Stimulated activated naive CD8-positive, alpha-beta T cell treated with anti-CD3 and anti-CD28 coated beads, Interleukin-15, amount 100 ng/mL, for 72 hours (primary cell): ENCODE measurements around the gene NRG4.
A peak's percentile ranks its signal among the peaks of the same experiment; 100 is the strongest.
"Not testable (repeated sequence)": the region's sequence is repeated elsewhere in the genome, so short reads cannot be mapped to it uniquely, and the experiment has no call there.

ENCODE experiments used
- ATAC-seq: fragments of 150-1000 bp; cut with Tn5 transposase; 2 replicates; pipeline ENCODE4 v1.10.0; 2021; ENCODE audit warnings: mild to moderate bottlenecking, moderate library complexity
- DNase-seq, 2 donors: peaks; one replicate each; pipeline ENCODE4 v3.0.0; 2021 to 2022
- H3K27ac Mint-ChIP-seq, 2 donors: one replicate each; pipeline ENCODE4 v1.8.0; 2022; ENCODE audit warnings: mild to moderate bottlenecking in 2 of 2, mixed read lengths in 2 of 2, moderate library complexity in 2 of 2
- H3K27me3 Mint-ChIP-seq: one replicate; pipeline ENCODE4 v1.8.0; 2022; ENCODE audit warnings: mixed read lengths
- H3K4me1 Mint-ChIP-seq: one replicate; pipeline ENCODE4 v1.8.0; 2022; ENCODE audit warnings: mild to moderate bottlenecking, mixed read lengths
- H3K4me3 Mint-ChIP-seq, 2 donors: one replicate each; pipeline ENCODE4 v1.8.0; 2022; ENCODE audit warnings: mild to moderate bottlenecking in 2 of 2, mixed read lengths in 2 of 2, moderate library complexity in 1 of 2
- H3K9me3 Mint-ChIP-seq, 2 donors: one replicate each; pipeline ENCODE4 v1.8.0; 2022; ENCODE audit warnings: mixed read lengths in 2 of 2

The NRG4 gene

DNA sequence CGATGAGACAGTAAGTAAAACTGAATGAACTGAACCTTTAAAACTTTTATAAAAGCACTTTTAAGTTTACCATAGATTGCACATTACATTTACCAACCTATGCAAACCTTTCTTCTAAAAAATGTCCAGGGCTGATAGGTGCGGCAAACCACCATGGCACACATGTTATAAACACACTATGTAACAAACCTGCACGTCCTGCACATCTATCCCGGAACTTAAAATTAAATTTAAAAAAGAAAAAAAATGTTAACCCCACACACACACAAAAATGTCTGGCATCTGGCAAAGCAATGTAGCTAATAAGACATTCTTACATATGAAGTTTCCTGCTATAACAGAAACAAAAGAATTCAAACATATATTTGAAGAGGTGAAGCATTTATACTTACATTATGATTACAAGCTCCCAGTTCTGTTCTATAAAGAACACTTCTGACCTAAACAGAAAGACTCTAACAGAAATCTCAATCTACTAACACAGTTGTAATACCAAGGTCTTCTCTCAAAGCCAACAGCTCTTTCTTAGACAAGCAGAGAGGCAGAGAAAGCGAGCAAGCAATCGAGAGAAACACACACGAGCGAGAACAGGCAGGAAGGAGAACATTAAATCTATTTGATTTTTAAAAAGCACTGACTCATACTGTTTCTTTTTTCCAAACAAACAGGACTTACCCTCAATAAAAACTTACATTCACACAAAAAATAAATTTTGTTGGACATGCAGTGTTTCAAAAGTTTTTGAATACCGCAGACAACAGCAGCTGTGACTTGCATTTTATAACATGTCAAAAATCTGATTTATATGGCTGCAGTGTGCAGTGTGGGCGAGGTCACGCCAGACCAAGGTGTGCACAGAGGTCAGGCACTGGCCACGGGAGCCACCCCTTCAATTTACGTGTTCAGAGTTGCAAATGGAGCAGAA, at the start of gene NRG4:
NRG4 (minus strand) TSS at position 798 of the 925 bp plus-strand sequence. CDS start 1,194 bp downstream, outside the sequence.
- Mint-ChIP-seq H3K4me3 (peak within 1 kb of the TSS; percentile 36 to 51), H3K9me3 (peaks cover 6 to 12% of the 10 kb centered on the region in 2 donors), H3K27ac (no peak within 1 kb of the TSS), H3K4me1 (peaks cover 7% of the 10 kb centered on the region), H3K27me3 (peaks cover 57% of the 10 kb centered on the region)
- no peak for DNase-seq
- ATAC-seq, result no peak

GRCh38 chr15:76061700-76062099, 49.5 kb upstream of the NRG4 start:
- Mint-ChIP-seq H3K9me3 (no peaks in the 10 kb centered on the region), H3K27ac (no peak overlapping the region), H3K4me3 (no peak overlapping the region), H3K27me3 (peaks cover 80% of the 10 kb centered on the region), H3K4me1 (peaks cover 63% of the 10 kb centered on the region)
- no peak for DNase-seq
- no peak for ATAC-seq

GRCh38 chr15:76060118-76060989, 48.1 kb upstream of the NRG4 start:
- Mint-ChIP-seq H3K27ac (peak overlapping the region in 1 of 2 donors; percentile 49), H3K4me1 (peaks cover 59% of the 10 kb centered on the region)

GRCh38 chr15:76059320-76060117, 47.3 kb upstream of the NRG4 start, which contains the start of gene TMEM266:
TMEM266 (plus strand) TSS chr15:76059985; CDS start chr15:76134264, 74,279 bp downstream.
- peak; percentile 46 for ATAC-seq
- Mint-ChIP-seq H3K9me3 (no peaks in the 10 kb centered on the region), H3K4me3 (peak within 1 kb of the TSS; percentile 84 to 85), H3K27me3 (peaks cover 67% of the 10 kb centered on the region), H3K27ac (peak within 1 kb of the TSS in 1 of 2 donors; percentile 49), H3K4me1 (peaks cover 51% of the 10 kb centered on the region)
- peak; percentile 23 to 25 for DNase-seq

More at GRCh38 chr15:76060118-76060989, 48.1 kb upstream of the NRG4 start:
- peaks cover 75% of the 10 kb centered on the region for H3K27me3 Mint-ChIP-seq
- ATAC-seq (peak; percentile 84), DNase-seq (peak; percentile 55 to 80)
- no peaks in the 10 kb centered on the region for H3K9me3 Mint-ChIP-seq
- H3K4me3 Mint-ChIP-seq, result peak overlapping the region; percentile 84 to 85

DNA sequence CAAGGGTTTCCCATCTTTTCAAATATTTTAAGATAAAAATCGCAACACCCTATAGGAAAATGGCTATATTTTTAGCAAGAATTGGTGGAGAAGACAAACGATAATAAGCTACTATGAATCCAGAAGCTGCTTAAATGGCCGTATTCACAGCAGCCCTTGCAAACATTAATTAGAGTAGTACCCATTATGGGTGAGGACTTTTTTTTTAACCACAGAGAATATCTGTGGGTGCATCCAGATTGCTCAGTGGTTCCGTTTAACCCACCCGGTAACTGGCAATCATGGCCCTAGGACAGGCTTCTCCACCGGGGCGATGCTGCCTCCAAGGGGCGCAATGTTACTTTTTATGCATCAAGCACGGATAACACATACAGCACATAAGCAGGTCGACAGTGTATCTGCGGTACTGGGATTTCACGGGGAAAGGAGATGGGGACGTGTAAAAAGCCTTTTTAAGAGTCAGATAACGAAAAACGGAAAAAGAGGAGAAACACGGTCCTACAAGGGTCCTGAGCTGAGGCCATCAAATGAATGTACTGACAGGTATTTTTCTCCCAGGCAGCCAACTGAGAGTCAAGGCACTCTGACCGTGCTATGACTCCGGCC, 46.6 kb upstream of the NRG4 start:
- Mint-ChIP-seq H3K27me3 (peaks cover 66% of the 10 kb centered on the region), H3K27ac (no peak overlapping the region), H3K4me3 (peak overlapping the region; percentile 72 to 78), H3K4me1 (peaks cover 49% of the 10 kb centered on the region), H3K9me3 (no peaks in the 10 kb centered on the region)
- peak; percentile 68 for ATAC-seq
- peak; percentile 38 to 52 for DNase-seq

GRCh38 chr15:76057332-76058000, 45.2 kb upstream of the NRG4 start:
- H3K4me3 Mint-ChIP-seq, result peak overlapping the region; percentile 12 to 48
- peak; percentile 19 to 45 for DNase-seq
- ATAC-seq, result no peak
- peaks cover 47% of the 10 kb centered on the region for H3K4me1 Mint-ChIP-seq
- H3K27me3 Mint-ChIP-seq, result peaks cover 52% of the 10 kb centered on the region
- no peaks in the 10 kb centered on the region for H3K9me3 Mint-ChIP-seq
- no peak overlapping the region for H3K27ac Mint-ChIP-seq

- peaks cover 42% of the 10 kb centered on the region for H3K4me1 Mint-ChIP-seq
- H3K27ac Mint-ChIP-seq, result no peak overlapping the region
- ATAC-seq (no peak), DNase-seq (no peak)
- peaks cover 47% of the 10 kb centered on the region for H3K27me3 Mint-ChIP-seq
- peak overlapping the region; percentile 12 to 48 for H3K4me3 Mint-ChIP-seq
- no peaks in the 10 kb centered on the region for H3K9me3 Mint-ChIP-seq
These were observed 44.7 kb upstream of the NRG4 start for GRCh38 chr15:76056931-76057330.

- not testable (repeated sequence) for H3K4me3 Mint-ChIP-seq, H3K27ac Mint-ChIP-seq, ATAC-seq, H3K9me3 Mint-ChIP-seq, DNase-seq
- peaks cover 30% of the 10 kb centered on the region for H3K27me3 Mint-ChIP-seq
- peaks cover 22% of the 10 kb centered on the region for H3K4me1 Mint-ChIP-seq
These were observed 42.0 kb upstream of the NRG4 start for GRCh38 chr15:76054201-76054600.

DNA sequence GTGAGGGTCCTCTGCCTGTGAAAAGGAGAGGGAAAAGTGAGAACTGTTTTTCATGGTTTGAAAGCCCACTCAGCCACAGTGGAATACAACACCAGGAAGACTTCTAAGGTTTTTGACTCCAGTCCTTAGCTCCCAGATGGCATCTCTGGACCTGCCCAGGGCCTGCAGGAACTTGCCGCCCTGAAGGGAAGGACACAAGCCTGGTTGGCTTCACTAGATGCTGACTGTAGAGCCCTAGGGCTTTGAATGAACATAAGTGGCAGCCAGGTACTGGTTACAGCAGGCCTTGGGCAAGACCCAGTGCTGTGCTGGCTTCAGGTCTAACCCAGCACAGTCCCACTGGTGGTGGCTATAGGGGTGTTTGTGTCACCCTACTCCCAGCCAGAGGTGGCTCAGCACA, 26.3 kb upstream of the NRG4 start:
- ATAC-seq, result no peak
- Mint-ChIP-seq H3K27me3 (peaks cover 57% of the 10 kb centered on the region), H3K27ac (no peak overlapping the region), H3K4me1 (no peaks in the 10 kb centered on the region), H3K9me3 (peaks cover 20 to 24% of the 10 kb centered on the region in 2 donors), H3K4me3 (no peak overlapping the region)
- no peak for DNase-seq

GRCh38 chr15:76035593-76035992, 23.4 kb upstream of the NRG4 start:
- peaks cover 6 to 8% of the 10 kb centered on the region in 2 donors for H3K9me3 Mint-ChIP-seq
- peaks cover 29% of the 10 kb centered on the region for H3K27me3 Mint-ChIP-seq
- DNase-seq (no peak), ATAC-seq (no peak)
- H3K4me1 Mint-ChIP-seq, result no peaks in the 10 kb centered on the region
- H3K27ac Mint-ChIP-seq, result no peak overlapping the region
- no peak overlapping the region for H3K4me3 Mint-ChIP-seq

GRCh38 chr15:76034111-76034510, 21.9 kb upstream of the NRG4 start:
- Mint-ChIP-seq H3K27ac (no peak overlapping the region), H3K4me1 (no peaks in the 10 kb centered on the region), H3K9me3 (peaks cover 0 to under 1% of the 10 kb centered on the region in 2 donors), H3K4me3 (no peak overlapping the region), H3K27me3 (peaks cover 28% of the 10 kb centered on the region)
- no peak for ATAC-seq
- DNase-seq, result no peak

DNA sequence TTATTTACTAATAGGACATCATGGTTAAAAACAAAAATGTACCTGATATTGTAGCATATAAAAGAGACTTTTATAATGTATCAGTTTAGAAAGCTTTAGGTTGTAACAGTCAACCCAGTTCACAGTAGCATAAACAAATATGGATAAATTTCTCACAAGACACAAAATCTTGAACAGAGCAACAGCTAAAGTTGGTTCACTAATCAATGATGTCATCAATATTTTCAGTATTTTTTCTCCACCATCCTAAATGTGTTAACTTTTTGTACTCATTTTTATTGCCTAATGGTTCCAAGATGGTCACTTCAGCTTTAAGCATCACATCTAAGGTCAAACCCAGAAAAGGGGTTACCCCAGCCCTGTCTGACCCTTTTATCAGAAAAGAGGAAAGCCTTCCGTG, 21.2 kb upstream of the NRG4 start:
- Mint-ChIP-seq H3K9me3 (no peaks in the 10 kb centered on the region), H3K4me1 (no peaks in the 10 kb centered on the region), H3K4me3 (no peak overlapping the region), H3K27me3 (peaks cover 24% of the 10 kb centered on the region), H3K27ac (no peak overlapping the region)
- ATAC-seq (no peak), DNase-seq (no peak)

GRCh38 chr15:76032046-76032445, 19.8 kb upstream of the NRG4 start:
- Mint-ChIP-seq H3K4me1 (no peaks in the 10 kb centered on the region), H3K27me3 (peaks cover 24% of the 10 kb centered on the region), H3K9me3 (peaks cover 4 to 11% of the 10 kb centered on the region in 2 donors), H3K4me3 (no peak overlapping the region), H3K27ac (no peak overlapping the region)
- DNase-seq (no peak), ATAC-seq (no peak)
